CD4-positive, CD25-positive, alpha-beta regulatory T cell (primary cell): ENCODE data around the gene MXRA7. TPM values are rescaled to one million over a fixed set of nuclear protein-coding genes. Genes with fewer than 3 reads are reported as not detected.

Source experiments
- ATAC-seq, 2 donors: fragments of 150-1000 bp; cut with Tn5 transposase; one replicate each; pipeline ENCODE4 v1.10.0; 2021; ENCODE audit warnings: low read depth in 2 of 2, moderate number of reproducible peaks in 2 of 2, moderate library complexity in 1 of 2
- DNase-seq, 3 donors: peaks; one replicate each; pipeline versions ENCODE4 v3.0.0 to v3.0.0-alpha.2; 2012 to 2022; ENCODE audit warnings: mixed read lengths in 1 of 3
- H3K27ac ChIP-seq: one replicate; pipeline ENCODE4 v1.7.0; 2013; ENCODE audit warnings: mild to moderate bottlenecking, low read length; ENCODE audit not compliant: insufficient read depth, poor library complexity, severe bottlenecking
- H3K27me3 ChIP-seq: one replicate; pipeline ENCODE4 v1.7.0; 2013; ENCODE audit warnings: low read length; ENCODE audit not compliant: control insufficient read depth, insufficient read depth
- H3K36me3 ChIP-seq: one replicate; pipeline ENCODE4 v1.7.0; 2013; ENCODE audit warnings: mild to moderate bottlenecking, low read length, moderate library complexity; ENCODE audit not compliant: control insufficient read depth, insufficient read depth
- H3K4me1 ChIP-seq: 2 replicates; pipeline ENCODE4 v1.7.0; 2013; ENCODE audit warnings: mild to moderate bottlenecking, low read length; ENCODE audit not compliant: insufficient read depth, control insufficient read depth, poor library complexity, severe bottlenecking
- H3K4me3 ChIP-seq: one replicate; pipeline ENCODE4 v1.7.0; 2013; ENCODE audit warnings: low read depth, mild to moderate bottlenecking, low read length, moderate library complexity
- H3K9me3 ChIP-seq, 2 experiments: 1 replicate in 1 of 2; 2 replicates in 1 of 2; pipeline ENCODE4 v1.7.0; 2013; ENCODE audit warnings: low read length in 2 of 2, mild to moderate bottlenecking in 1 of 2, moderate library complexity in 1 of 2; ENCODE audit not compliant: control insufficient read depth in 2 of 2
- H3K27ac Mint-ChIP-seq, 3 donors: one replicate each; pipeline ENCODE4 v1.8.0; 2020 to 2022; ENCODE audit warnings: mild to moderate bottlenecking in 3 of 3, mixed read lengths in 3 of 3, moderate library complexity in 2 of 3
- H3K27me3 Mint-ChIP-seq: one replicate; pipeline ENCODE4 v1.8.0; 2022; ENCODE audit warnings: mild to moderate bottlenecking, mixed read lengths
- H3K36me3 Mint-ChIP-seq: one replicate; pipeline ENCODE4 v1.8.0; 2020; ENCODE audit warnings: mixed read lengths
- H3K4me1 Mint-ChIP-seq, 4 donors: one replicate each; pipeline ENCODE4 v1.8.0; 2020 to 2022; ENCODE audit warnings: mixed read lengths in 4 of 4, mild to moderate bottlenecking in 1 of 4
- H3K4me3 Mint-ChIP-seq, 4 donors: one replicate each; pipeline ENCODE4 v1.8.0; 2020 to 2022; ENCODE audit warnings: mild to moderate bottlenecking in 4 of 4, mixed read lengths in 4 of 4, moderate library complexity in 3 of 4
- H3K9me3 Mint-ChIP-seq, 7 donors: one replicate each; pipeline ENCODE4 v1.8.0; 2020 to 2022; ENCODE audit warnings: mixed read lengths in 7 of 7, mild to moderate bottlenecking in 3 of 7, moderate library complexity in 2 of 7
- polyA plus RNA-seq, 4 donors: library from polyadenylated mRNA; unstranded; fragments of 300-500 nt; fragmentation: Illumina TruSeq; gene quantifications; one replicate each; pipeline ENCODE4 v1.2.3, GENCODE V29; 2021
- total RNA-seq: library from RNA; stranded (reverse); gene quantifications from one replicate; pipeline ENCODE4 v1.2.3, GENCODE V29; 2022

MXRA7 gene
- total and polyA plus RNA-seq, 5 donors from 2014 or later, result 2.2 to 8.8 (median 5.0) TPM

- ATAC-seq, result no peak
- peaks cover 30% of the 10 kb centered on the region for H3K36me3 ChIP-seq
- peaks cover 46% of the 10 kb centered on the region for H3K4me1 ChIP-seq
- H3K27ac Mint-ChIP-seq, result peak overlapping the region; percentile 99
- peak overlapping the region; percentile 99 for H3K27ac ChIP-seq
- peaks cover 10% of the 10 kb centered on the region for H3K27me3 Mint-ChIP-seq
- H3K27me3 ChIP-seq, result no peaks in the 10 kb centered on the region
- DNase-seq, result peak in 1 of 3 donors; percentile 31
- H3K9me3 ChIP-seq, result no peaks in the 10 kb centered on the region
- peaks cover 36% of the 10 kb centered on the region for H3K36me3 Mint-ChIP-seq
- peaks cover 0 to 3% (median 0%) of the 10 kb centered on the region in 7 donors for H3K9me3 Mint-ChIP-seq
- peaks cover 25 to 50% (median 44%) of the 10 kb centered on the region in 4 donors for H3K4me1 Mint-ChIP-seq
- peak overlapping the region; percentile 94 for H3K4me3 ChIP-seq
- peak overlapping the region; percentile 88 to 96 (median 95) for H3K4me3 Mint-ChIP-seq
These were observed 27.7 kb upstream of the MXRA7 start for GRCh38 chr17:76738468-76738850.

GRCh38 chr17:76737676-76738467 lies 27.1 kb upstream of the MXRA7 start, which contains the start of gene MFSD11:
Gene MFSD11, plus strand, starts transcription at chr17:76738119. Its CDS starts 234 bp downstream, at chr17:76738353.
- Mint-ChIP-seq H3K4me1 (peaks cover 31 to 56% (median 50%) of the 10 kb centered on the region in 4 donors), H3K36me3 (peaks cover 41% of the 10 kb centered on the region), H3K4me3 (peak within 1 kb of the TSS; percentile 88 to 96 (median 95)), H3K27ac (peak within 1 kb of the TSS; percentile 99), H3K27me3 (peaks cover 10% of the 10 kb centered on the region), H3K9me3 (peaks cover 0 to 3% (median 0%) of the 10 kb centered on the region in 7 donors)
- Histone ChIP-seq H3K36me3 (peaks cover 33% of the 10 kb centered on the region), H3K27ac (peak within 1 kb of the TSS; percentile 99), H3K27me3 (no peaks in the 10 kb centered on the region), H3K4me1 (peaks cover 52% of the 10 kb centered on the region), H3K4me3 (peak within 1 kb of the TSS; percentile 94), H3K9me3 (no peaks in the 10 kb centered on the region)
- ATAC-seq (peak; percentile 68 to 71), DNase-seq (peak; percentile 89 to 96 (median 95))

DNA sequence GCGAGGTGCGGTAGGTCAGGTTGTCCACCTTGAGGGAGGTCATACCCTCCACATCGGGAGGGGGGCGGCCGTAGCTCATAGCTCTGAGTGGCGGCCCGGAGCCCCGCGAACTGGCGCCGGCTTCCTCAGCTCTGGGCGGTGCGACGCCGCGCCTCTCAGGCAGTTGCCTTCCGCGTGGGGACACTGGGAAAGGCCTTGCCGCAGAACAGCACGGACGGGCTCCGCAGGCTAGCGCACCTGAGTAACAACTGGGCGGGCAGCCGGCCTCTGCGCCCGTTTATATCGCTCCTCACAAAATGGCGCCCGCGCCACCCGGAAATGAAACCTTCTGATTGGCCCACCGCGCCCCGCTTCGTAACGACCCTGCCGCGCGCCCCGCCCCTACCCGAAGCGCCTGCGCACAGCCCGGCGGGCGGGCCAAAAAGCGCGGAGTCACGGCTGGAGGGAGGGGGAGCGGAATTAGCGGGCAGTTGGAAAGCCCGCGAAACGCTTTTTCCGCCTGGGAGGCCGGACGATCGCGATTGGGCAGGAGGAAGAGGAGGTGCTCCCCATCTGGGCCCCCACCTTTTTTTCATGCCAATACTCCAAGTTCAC lies 26.4 kb upstream of the MXRA7 start, which contains the start of gene SRSF2:
Gene SRSF2, minus strand, starts transcription at position 250 of the 594 bp plus-strand sequence. Its CDS starts 171 bp downstream, at position 79.
- Histone ChIP-seq H3K36me3 (peaks cover 40% of the 10 kb centered on the region), H3K4me1 (peaks cover 58% of the 10 kb centered on the region)
- peaks cover 37% of the 10 kb centered on the region for H3K36me3 Mint-ChIP-seq

DNA sequence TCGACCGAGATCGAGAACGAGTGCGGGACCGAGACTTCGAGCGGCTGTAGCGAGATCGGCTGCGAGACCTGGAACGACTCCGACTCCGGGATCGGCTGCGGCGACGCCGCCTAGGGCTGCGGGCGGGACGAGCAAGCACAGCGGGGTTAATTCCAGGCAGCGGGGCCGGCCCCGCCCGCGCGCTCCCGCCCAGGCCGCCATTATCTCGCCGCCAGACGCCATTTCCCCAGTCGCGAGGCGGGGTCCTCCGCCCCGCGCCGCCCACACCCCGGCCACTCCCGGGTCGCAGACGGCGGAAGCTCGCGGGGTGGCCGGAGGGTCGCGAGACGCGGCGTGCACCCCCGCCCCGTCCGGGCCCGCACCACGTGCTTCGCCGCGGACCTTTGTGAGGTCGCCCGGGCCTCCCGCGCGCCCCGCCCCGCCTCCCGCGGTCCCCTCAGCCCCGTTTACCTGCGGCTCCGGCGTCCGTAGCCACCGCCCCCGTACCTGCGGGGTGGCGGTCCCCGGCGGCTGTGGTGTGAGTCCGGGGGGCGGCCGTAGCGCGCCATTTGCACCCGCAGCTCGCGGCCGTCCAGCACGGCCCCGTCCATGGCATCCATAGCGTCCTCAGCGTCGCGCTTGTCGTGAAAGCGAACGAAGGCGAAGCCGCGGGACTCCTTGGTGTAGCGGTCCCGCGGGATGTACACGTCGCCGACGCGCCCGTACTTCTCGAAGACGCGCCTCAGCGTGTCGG lies 25.8 kb upstream of the MXRA7 start:
- Histone ChIP-seq H3K36me3 (peaks cover 41% of the 10 kb centered on the region), H3K4me1 (peaks cover 64% of the 10 kb centered on the region), H3K27ac (peak overlapping the region; percentile 99), H3K4me3 (peak overlapping the region; percentile 90), H3K27me3 (no peaks in the 10 kb centered on the region), H3K9me3 (no peaks in the 10 kb centered on the region)
- Mint-ChIP-seq H3K36me3 (peaks cover 36% of the 10 kb centered on the region), H3K4me3 (peak overlapping the region; percentile 88 to 97 (median 96)), H3K27me3 (peaks cover 10% of the 10 kb centered on the region), H3K4me1 (peaks cover 34 to 70% (median 56%) of the 10 kb centered on the region in 4 donors), H3K27ac (peak overlapping the region; percentile 99), H3K9me3 (peaks cover 0 to 3% (median 0%) of the 10 kb centered on the region in 7 donors)
- DNase-seq (peak; percentile 58 to 76 (median 67)), ATAC-seq (peak; percentile 7)

More for the DNA sequence above, 26.4 kb upstream of the MXRA7 start, which contains the start of gene SRSF2:
- ATAC-seq, result peak; percentile 72 to 80
- Histone ChIP-seq H3K27ac (peak within 1 kb of the TSS; percentile 99), H3K27me3 (no peaks in the 10 kb centered on the region), H3K4me3 (peak within 1 kb of the TSS; percentile 94), H3K9me3 (no peaks in the 10 kb centered on the region)
- Mint-ChIP-seq H3K27ac (peak within 1 kb of the TSS; percentile 99), H3K4me1 (peaks cover 34 to 63% (median 54%) of the 10 kb centered on the region in 4 donors), H3K4me3 (peak within 1 kb of the TSS; percentile 88 to 97 (median 96)), H3K27me3 (peaks cover 10% of the 10 kb centered on the region), H3K9me3 (peaks cover 0 to 3% (median 0%) of the 10 kb centered on the region in 7 donors)
- peak; percentile 98 to 100 (median 99) for DNase-seq

DNA sequence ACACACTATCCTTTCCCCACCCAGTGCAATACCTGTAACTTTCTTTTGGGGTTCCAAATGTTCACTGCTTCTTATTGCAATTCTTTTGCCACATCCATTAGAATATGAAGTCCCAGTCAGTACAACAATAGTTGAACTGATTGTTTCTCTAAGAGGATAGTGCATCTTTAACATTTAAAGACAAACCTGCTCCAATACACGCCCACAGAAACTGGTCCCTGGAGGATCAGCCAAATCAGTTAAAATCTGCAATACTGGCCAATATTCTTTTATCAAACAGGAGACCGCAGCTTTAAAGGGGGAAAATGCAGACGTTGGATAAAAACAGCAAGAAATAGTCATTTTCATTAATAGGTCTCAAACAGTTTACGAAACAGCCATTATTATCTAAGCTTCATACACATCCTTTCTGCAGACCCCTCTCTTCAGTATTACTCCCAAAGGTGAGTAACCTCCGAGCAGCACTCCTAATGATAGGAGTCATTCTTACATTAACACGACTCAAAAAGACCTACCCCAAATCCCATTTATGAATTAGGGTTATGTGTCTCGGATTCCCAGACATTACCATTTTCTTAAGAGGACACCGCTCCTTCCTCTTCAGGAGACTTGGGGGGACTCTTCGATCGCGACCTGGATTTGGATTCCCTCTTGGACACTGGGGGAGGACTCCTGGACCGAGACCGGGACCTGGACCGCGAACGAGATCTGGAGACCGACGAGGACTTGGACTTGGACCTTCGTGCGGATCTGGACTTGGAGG lies 25.0 kb upstream of the MXRA7 start:
- Mint-ChIP-seq H3K4me1 (peaks cover 31 to 70% (median 57%) of the 10 kb centered on the region in 4 donors), H3K36me3 (peaks cover 40% of the 10 kb centered on the region), H3K9me3 (peaks cover 0 to 3% (median 0%) of the 10 kb centered on the region in 7 donors), H3K27ac (peak overlapping the region; percentile 94 to 99 (median 99)), H3K27me3 (peaks cover 10% of the 10 kb centered on the region), H3K4me3 (peak overlapping the region; percentile 88 to 97 (median 96))
- H3K4me1 ChIP-seq, result peaks cover 69% of the 10 kb centered on the region
- H3K9me3 ChIP-seq, result no peaks in the 10 kb centered on the region
- ATAC-seq (no peak), DNase-seq (no peak)
- peak overlapping the region; percentile 90 for H3K4me3 ChIP-seq
- peak overlapping the region; percentile 99 for H3K27ac ChIP-seq
- no peaks in the 10 kb centered on the region for H3K27me3 ChIP-seq
- H3K36me3 ChIP-seq, result peaks cover 45% of the 10 kb centered on the region

GRCh38 chr17:76735006-76735405 lies 24.2 kb upstream of the MXRA7 start:
- DNase-seq (peak in 1 of 3 donors; percentile 70), ATAC-seq (no peak)
- H3K4me1 ChIP-seq, result peaks cover 75% of the 10 kb centered on the region
- H3K4me3 ChIP-seq, result peak overlapping the region; percentile 90
- peak overlapping the region; percentile 99 for H3K27ac ChIP-seq
- Mint-ChIP-seq H3K4me3 (peak overlapping the region; percentile 88 to 97 (median 96)), H3K27me3 (peaks cover 10% of the 10 kb centered on the region), H3K27ac (peak overlapping the region; percentile 94 to 99 (median 99)), H3K4me1 (peaks cover 24 to 69% (median 57%) of the 10 kb centered on the region in 4 donors), H3K9me3 (peaks cover 0 to 3% (median 0%) of the 10 kb centered on the region in 7 donors), H3K36me3 (peaks cover 40% of the 10 kb centered on the region)
- H3K27me3 ChIP-seq, result no peaks in the 10 kb centered on the region
- no peaks in the 10 kb centered on the region for H3K9me3 ChIP-seq
- H3K36me3 ChIP-seq, result peaks cover 48% of the 10 kb centered on the region
